GM04504 (cell line): ENCODE data around the gene ZNF664.

ENCODE experiments used
- DNase-seq: peaks from one replicate; pipeline ENCODE4 v3.0.0-alpha.2; 2012; ENCODE audit warnings: low read depth

The ZNF664 gene

GRCh38 chr12:123972457-123973401 lies at the start of gene ZNF664, which contains the start of gene CCDC92:
TSS of gene ZNF664 (plus strand) at chr12:123973215. CDS start at chr12:124012145, 38,930 bp downstream.
TSS of gene CCDC92 (minus strand) at chr12:123972831. CDS start at chr12:123944305, 28,526 bp downstream.
- DNase-seq: peak; percentile 81

GRCh38 chr12:123923927-123924326 lies 49.1 kb upstream of the ZNF664 start:
- DNase-seq: no peak

GRCh38 chr12:123924539-123924938 lies 48.5 kb upstream of the ZNF664 start:
- no peak for DNase-seq

- no peak for DNase-seq
Observed at GRCh38 chr12:123928274-123928865, 44.6 kb upstream of the ZNF664 start.

GRCh38 chr12:123928897-123929296 lies 44.1 kb upstream of the ZNF664 start:
- no peak for DNase-seq

- DNase-seq: no peak
Observed at GRCh38 chr12:123929946-123930583, 43.0 kb upstream of the ZNF664 start.

- DNase-seq: no peak
Observed at GRCh38 chr12:123931686-123932321, 41.2 kb upstream of the ZNF664 start.

- DNase-seq: no peak
Observed at GRCh38 chr12:123933214-123933613, 39.8 kb upstream of the ZNF664 start.

- DNase-seq: no peak
Observed at GRCh38 chr12:123934016-123934620, 38.9 kb upstream of the ZNF664 start.

GRCh38 chr12:123934829-123935228 lies 38.2 kb upstream of the ZNF664 start:
- DNase-seq: peak; percentile 24

- no peak for DNase-seq
Observed at GRCh38 chr12:123935956-123936355, 37.1 kb upstream of the ZNF664 start.

GRCh38 chr12:123936471-123936870 lies 36.5 kb upstream of the ZNF664 start:
- DNase-seq: no peak

- no peak for DNase-seq
Observed at GRCh38 chr12:123936956-123937706, 35.9 kb upstream of the ZNF664 start.

GRCh38 chr12:123937707-123938591 lies 35.1 kb upstream of the ZNF664 start:
- DNase-seq: no peak

GRCh38 chr12:123938679-123939480 lies 34.1 kb upstream of the ZNF664 start:
- DNase-seq: no peak

GRCh38 chr12:123939716-123940626 lies 33.0 kb upstream of the ZNF664 start:
- DNase-seq: no peak

GRCh38 chr12:123940627-123940966 lies 32.4 kb upstream of the ZNF664 start:
- DNase-seq: no peak

- DNase-seq: no peak
Observed at GRCh38 chr12:123941000-123941399, 32.0 kb upstream of the ZNF664 start.
